OCI-LY7 (cell line): ENCODE data around the gene SDCCAG8. TPM values are rescaled to one million over a fixed set of nuclear protein-coding genes. Genes with fewer than 3 reads are reported as not detected.

ENCODE experiments used
- BruUV-seq: library from RNA; stranded (reverse); fragments of 400-500 nt; replicated peaks from 2 replicates; lab custom pipeline; 2021; lab: Mats Ljungman, UMichigan
- CTCF ChIA-PET: fragments of 300-600 bp; sonication (Branson Sonifier 250); formaldehyde crosslinking; loops from one replicate; lab custom pipeline; 2022; ENCODE audit warnings: antibody characterized with exemption; ENCODE audit not compliant: unreplicated experiment; lab: Charles Lee
- POLR2A ChIA-PET: fragments of 300-600 bp; sonication (Branson Sonifier 250); formaldehyde crosslinking; loops from one replicate; lab custom pipeline; 2022; ENCODE audit warnings: antibody characterized with exemption; lab: Charles Lee
- DNase-seq: peaks from one replicate; pipeline ENCODE4 v3.0.0-alpha.2; 2015; ENCODE audit warnings: low spot score
- H2AFZ ChIP-seq: fragments of 200-600 bp; sonication (generic), shearing (Covaris generic); 2 replicates; pipeline ENCODE4 v1.6.1; 2014; ENCODE audit warnings: mild to moderate bottlenecking, antibody characterized with exemption, low read length, moderate library complexity
- H3K27ac ChIP-seq: fragments of 200-600 bp; sonication (generic); 2 replicates; pipeline ENCODE4 v1.5.1; 2014; ENCODE audit warnings: mixed run types, low read depth, mild to moderate bottlenecking, moderate library complexity, low read length, inconsistent platforms; ENCODE audit not compliant: poor library complexity, severe bottlenecking
- H3K36me3 ChIP-seq: fragments of 200-600 bp; sonication (generic); 2 replicates; pipeline ENCODE4 v1.6.1; 2014; ENCODE audit warnings: mild to moderate bottlenecking, antibody characterized with exemption, low read length, moderate library complexity, mixed read lengths; ENCODE audit not compliant: insufficient read depth
- H3K4me1 ChIP-seq: fragments of 200-600 bp; sonication (generic); 2 replicates; pipeline ENCODE4 v1.5.1; 2014; ENCODE audit warnings: mild to moderate bottlenecking, low read length; ENCODE audit not compliant: insufficient read depth, poor library complexity, severe bottlenecking
- H3K4me2 ChIP-seq: fragments of 200-600 bp; sonication (generic); 2 replicates; pipeline ENCODE4 v1.6.1; 2014; ENCODE audit warnings: mild to moderate bottlenecking, low read length
- H3K4me3 ChIP-seq: fragments of 200-600 bp; sonication (generic); 2 replicates; pipeline ENCODE4 v1.5.1; 2014; ENCODE audit warnings: mild to moderate bottlenecking, low read depth, low read length; ENCODE audit not compliant: poor library complexity, severe bottlenecking
- H3K79me2 ChIP-seq: fragments of 200-600 bp; sonication (generic); 2 replicates; pipeline ENCODE4 v1.6.1; 2016; ENCODE audit warnings: low read depth, mild to moderate bottlenecking, low read length, moderate library complexity, mixed read lengths; ENCODE audit not compliant: insufficient read depth
- H3K9me2 ChIP-seq: fragments of 200-600 bp; sonication (generic); 2 replicates; pipeline ENCODE4 v1.6.1; 2016; ENCODE audit warnings: mild to moderate bottlenecking, low read length, mixed read lengths; ENCODE audit not compliant: insufficient read depth
- H3K9me3 ChIP-seq: fragments of 200-600 bp; sonication (generic); 2 replicates; pipeline ENCODE4 v1.6.1; 2014; ENCODE audit warnings: mild to moderate bottlenecking, mixed run types, low read length, mixed read lengths
- H4K20me1 ChIP-seq: fragments of 200-600 bp; sonication (generic); 2 replicates; pipeline ENCODE4 v1.6.1; 2014; ENCODE audit warnings: mild to moderate bottlenecking, antibody characterized with exemption, low read length, moderate library complexity, mixed read lengths; ENCODE audit not compliant: insufficient read depth
- CTCF ChIP-seq: fragments of 200-600 bp; sonication (generic); conservative IDR thresholded peaks from 2 replicates; pipeline ENCODE4 v1.5.1; 2014; ENCODE audit warnings: mild to moderate bottlenecking, antibody characterized with exemption, low read length, moderate library complexity, mixed read lengths
- EZH2phosphoT487 ChIP-seq: fragments of 200-600 bp; sonication (generic); IDR thresholded peaks from 2 replicates; pipeline ENCODE4 v1.6.1; 2018; ENCODE audit warnings: low read depth, borderline replicate concordance, mild to moderate bottlenecking, mixed run types, antibody characterized with exemption, low read length, moderate library complexity, mixed read lengths
- intact Hi-C: fragments of 100-400 bp; cut with micrococcal nuclease; formaldehyde crosslinking; loops from one replicate; pipeline ENCODE4 v1.10.0; 2022; ENCODE audit not compliant: unreplicated experiment
- total RNA-seq, 2 experiments: library from RNA; depleted of rRNA in 1 of 2; stranded (reverse); fragments of >200 nt in 1 of 2; shearing (Covaris generic) in 1 of 2; gene quantifications; 2 replicates each; pipeline ENCODE4 v1.2.3, GENCODE V29; 2014 to 2022

SDCCAG8 gene
- total RNA-seq, 2 experiments from 2014 or later, result 18.1 to 28.7 TPM

- no peaks in the 10 kb centered on the region for H4K20me1 ChIP-seq
- no peak overlapping the region for H3K4me3 ChIP-seq
- H3K27ac ChIP-seq, result no peak overlapping the region
- no peaks in the 10 kb centered on the region for H3K9me2 ChIP-seq
- H3K79me2 ChIP-seq, result no peaks in the 10 kb centered on the region
- no peak overlapping the region for H3K4me2 ChIP-seq
- H3K4me1 ChIP-seq, result no peaks in the 10 kb centered on the region
- ChIA-PET CTCF (no interaction called here), POLR2A (no interaction called here)
- TF ChIP-seq CTCF, result no peak
- TF ChIP-seq EZH2phosphoT487, result no peak
- H3K9me3 ChIP-seq, result no peaks in the 10 kb centered on the region
- intact Hi-C loops, result no loop called here
- no peak for DNase-seq
- H3K36me3 ChIP-seq, result no peaks in the 10 kb centered on the region
- BruUV-seq, result no TSS peak
- no peak overlapping the region for H2AFZ ChIP-seq
Observed at GRCh38 chr1:243433737-243434370, 178.0 kb downstream of the SDCCAG8 start.

- no peak for TF ChIP-seq EZH2phosphoT487
- H3K27ac ChIP-seq, result no peak overlapping the region
- CTCF ChIA-PET, result no interaction called here
- H3K9me3 ChIP-seq, result no peaks in the 10 kb centered on the region
- H4K20me1 ChIP-seq, result no peaks in the 10 kb centered on the region
- no peaks in the 10 kb centered on the region for H3K79me2 ChIP-seq
- H3K36me3 ChIP-seq, result no peaks in the 10 kb centered on the region
- intact Hi-C loops, result no loop called here
- H3K9me2 ChIP-seq, result no peaks in the 10 kb centered on the region
- no TSS peak for BruUV-seq
- POLR2A ChIA-PET, result no interaction called here
- H3K4me1 ChIP-seq, result no peaks in the 10 kb centered on the region
- H3K4me2 ChIP-seq, result no peak overlapping the region
- DNase-seq, result no peak
- no peak overlapping the region for H3K4me3 ChIP-seq
- H2AFZ ChIP-seq, result no peak overlapping the region
Observed at GRCh38 chr1:243434594-243434993, 178.8 kb downstream of the SDCCAG8 start.

GRCh38 chr1:243435836-243436235 is 180.0 kb downstream of the SDCCAG8 start:
- ChIA-PET POLR2A (interaction anchor here (0.7 kb wide), 1 partner anchor 21 kb away, joined by 5 read pairs; no protein-coding TSS in a partner anchor), CTCF (no interaction called here)
- no TSS peak for BruUV-seq
- Histone ChIP-seq H3K4me3 (no peak overlapping the region), H3K36me3 (no peaks in the 10 kb centered on the region), H3K9me3 (no peaks in the 10 kb centered on the region), H3K79me2 (no peaks in the 10 kb centered on the region), H3K9me2 (no peaks in the 10 kb centered on the region), H3K4me2 (no peak overlapping the region), H2AFZ (no peak overlapping the region), H3K4me1 (no peaks in the 10 kb centered on the region), H3K27ac (no peak overlapping the region), H4K20me1 (no peaks in the 10 kb centered on the region)
- DNase-seq, result no peak
- no peak for TF ChIP-seq EZH2phosphoT487
- intact Hi-C loops, result no loop called here

- Histone ChIP-seq H3K79me2 (no peaks in the 10 kb centered on the region), H3K9me3 (no peaks in the 10 kb centered on the region), H4K20me1 (no peaks in the 10 kb centered on the region), H2AFZ (no peak overlapping the region), H3K4me1 (no peaks in the 10 kb centered on the region), H3K4me2 (no peak overlapping the region), H3K36me3 (no peaks in the 10 kb centered on the region), H3K27ac (no peak overlapping the region), H3K9me2 (no peaks in the 10 kb centered on the region), H3K4me3 (no peak overlapping the region)
- no peak for DNase-seq
- TF ChIP-seq EZH2phosphoT487, result no peak
- no peak for TF ChIP-seq CTCF
- POLR2A ChIA-PET, result no interaction called here
- BruUV-seq, result no TSS peak
- CTCF ChIA-PET, result no interaction called here
- intact Hi-C loops, result no loop called here
Observed at GRCh38 chr1:243438146-243438545, 182.3 kb downstream of the SDCCAG8 start.
